Peyer's patch (tissue), 4 donors: Measurements from ENCODE around the gene VSIR.

Source experiments
- POLR2A ChIP-seq, 2 donors: fragments of 450-650 bp; IDR thresholded peaks; one replicate each; pipeline ENCODE4 v1.5.1; 2017; ENCODE audit warnings: antibody characterized with exemption in 2 of 2, mild to moderate bottlenecking in 2 of 2, moderate library complexity in 2 of 2
- TF ChIP-seq, protein P1 (sequence below), 6 experiments: fragments of 450-650 bp in 4 of 6; fragments of 200-600 bp in 2 of 6; sonication (generic) in 1 of 6; IDR thresholded peaks; one replicate each; pipeline ENCODE4 v1.5.1; 2017 to 2019; ENCODE audit warnings: antibody characterized with exemption in 6 of 6, mild to moderate bottlenecking in 3 of 6, moderate library complexity in 1 of 6

- TF ChIP-seq, protein P1, sequence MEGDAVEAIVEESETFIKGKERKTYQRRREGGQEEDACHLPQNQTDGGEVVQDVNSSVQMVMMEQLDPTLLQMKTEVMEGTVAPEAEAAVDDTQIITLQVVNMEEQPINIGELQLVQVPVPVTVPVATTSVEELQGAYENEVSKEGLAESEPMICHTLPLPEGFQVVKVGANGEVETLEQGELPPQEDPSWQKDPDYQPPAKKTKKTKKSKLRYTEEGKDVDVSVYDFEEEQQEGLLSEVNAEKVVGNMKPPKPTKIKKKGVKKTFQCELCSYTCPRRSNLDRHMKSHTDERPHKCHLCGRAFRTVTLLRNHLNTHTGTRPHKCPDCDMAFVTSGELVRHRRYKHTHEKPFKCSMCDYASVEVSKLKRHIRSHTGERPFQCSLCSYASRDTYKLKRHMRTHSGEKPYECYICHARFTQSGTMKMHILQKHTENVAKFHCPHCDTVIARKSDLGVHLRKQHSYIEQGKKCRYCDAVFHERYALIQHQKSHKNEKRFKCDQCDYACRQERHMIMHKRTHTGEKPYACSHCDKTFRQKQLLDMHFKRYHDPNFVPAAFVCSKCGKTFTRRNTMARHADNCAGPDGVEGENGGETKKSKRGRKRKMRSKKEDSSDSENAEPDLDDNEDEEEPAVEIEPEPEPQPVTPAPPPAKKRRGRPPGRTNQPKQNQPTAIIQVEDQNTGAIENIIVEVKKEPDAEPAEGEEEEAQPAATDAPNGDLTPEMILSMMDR (IDR thresholded peaks at IDR 0.05), result no peak
- TF ChIP-seq POLR2A (IDR thresholded peaks at IDR 0.05), result no peak
Measured at GRCh38 chr10:71796749-71797405, 23.6 kb upstream of the VSIR start.
